Hepatocyte (in vitro differentiated cells): ENCODE results near the gene FLACC1. TPM values are rescaled to one million over a fixed set of nuclear protein-coding genes. Genes with fewer than 3 reads are reported as not detected.

Experiments used
- DNase-seq: peaks from one replicate; pipeline ENCODE4 v3.0.0-alpha.2; 2016; ENCODE audit warnings: low spot score
- H2AFZ ChIP-seq: fragments of 200-600 bp; sonication (generic); 2 replicates; pipeline ENCODE4 v1.6.0; 2016; ENCODE audit warnings: antibody characterized with exemption, mild to moderate bottlenecking
- H3K27ac ChIP-seq: fragments of 200-600 bp; sonication (generic); 2 replicates; pipeline ENCODE4 v1.5.1; 2016; ENCODE audit warnings: mild to moderate bottlenecking
- H3K27me3 ChIP-seq: fragments of 200-600 bp; sonication (generic); 2 replicates; pipeline ENCODE4 v1.6.1; 2016
- H3K36me3 ChIP-seq: fragments of 200-600 bp; sonication (generic); replicated peaks from 2 replicates; pipeline ENCODE4 v1.5.1; 2016; ENCODE audit warnings: low read depth; ENCODE audit not compliant: insufficient read depth
- H3K4me1 ChIP-seq: fragments of 200-600 bp; sonication (generic); 2 replicates; pipeline ENCODE4 v1.5.1; 2016; ENCODE audit warnings: mild to moderate bottlenecking, moderate library complexity; ENCODE audit not compliant: insufficient read depth
- H3K4me2 ChIP-seq: fragments of 200-600 bp; sonication (generic); 2 replicates; pipeline ENCODE4 v1.6.0; 2016
- H3K4me3 ChIP-seq: fragments of 200-600 bp; sonication (generic); 2 replicates; pipeline ENCODE4 v1.5.1; 2016; ENCODE audit warnings: mild to moderate bottlenecking
- H3K79me2 ChIP-seq: fragments of 200-600 bp; sonication (generic); 2 replicates; pipeline ENCODE4 v1.6.0; 2017; ENCODE audit warnings: mild to moderate bottlenecking
- H3K9me2 ChIP-seq: fragments of 200-600 bp; sonication (generic); replicated peaks from 2 replicates; pipeline ENCODE4 v1.6.0; 2017; ENCODE audit warnings: mild to moderate bottlenecking; ENCODE audit not compliant: insufficient read depth
- H3K9me3 ChIP-seq: fragments of 200-600 bp; sonication (generic); 2 replicates; pipeline ENCODE4 v1.5.1; 2016; ENCODE audit warnings: low read depth, mild to moderate bottlenecking
- H4K20me1 ChIP-seq: fragments of 200-600 bp; sonication (generic); 2 replicates; pipeline ENCODE4 v1.6.0; 2016; ENCODE audit warnings: mild to moderate bottlenecking; ENCODE audit not compliant: insufficient read depth, poor library complexity, severe bottlenecking
- CTCF ChIP-seq: fragments of 200-600 bp; sonication (generic); IDR thresholded peaks from 2 replicates; pipeline ENCODE4 v1.5.1; 2016; ENCODE audit warnings: antibody characterized with exemption, mild to moderate bottlenecking; ENCODE audit not compliant: poor library complexity
- EZH2 ChIP-seq: fragments of 200-600 bp; sonication (generic); IDR thresholded peaks from 2 replicates; pipeline ENCODE4 v1.6.1; 2016; ENCODE audit warnings: antibody characterized with exemption, mild to moderate bottlenecking, borderline replicate concordance
- EZH2phosphoT487 ChIP-seq: fragments of 200-600 bp; sonication (generic); IDR thresholded peaks from one replicate; pipeline ENCODE4 v1.6.1; 2018; ENCODE audit warnings: antibody characterized with exemption, mild to moderate bottlenecking, low read depth, moderate library complexity; ENCODE audit not compliant: unreplicated experiment, severe bottlenecking
- WGBS: methylation state at CpG from one replicate; pipeline ENCODE4 v1.1.6; 2016; ENCODE audit warnings: low lambda C conversion rate; ENCODE audit errors: missing lambda C conversion rate; 5-methylcytosine and 5-hydroxymethylcytosine counted together
- polyA plus RNA-seq: library from polyadenylated mRNA; unstranded; fragments of >200 nt; fragmentation: Nextera tagmentation; extraction: Ambion mirVana; gene quantifications from 2 replicates; pipeline ENCODE4 v1.2.1, GENCODE V29; 2016
- total RNA-seq: library from RNA; depleted of rRNA; stranded (reverse); fragments of >200 nt; gene quantifications from 2 replicates; pipeline ENCODE4 v1.2.3, GENCODE V29; 2014

The FLACC1 gene
- total and polyA plus RNA-seq, 2 experiments from 2014 or later: 0.34 to 0.80 TPM

- no peaks in the 10 kb centered on the region for H3K79me2 ChIP-seq
- TF ChIP-seq CTCF (no peak), EZH2 (no peak), EZH2phosphoT487 (no peak)
- H3K36me3 ChIP-seq: no peaks in the 10 kb centered on the region
- H3K9me2 ChIP-seq: no peaks in the 10 kb centered on the region
- no peak overlapping the region for H2AFZ ChIP-seq
- no peaks in the 10 kb centered on the region for H4K20me1 ChIP-seq
- DNase-seq: no peak
- no peak overlapping the region for H3K4me3 ChIP-seq
- 92% methylated on average over 4 of the region's 4 CpGs for WGBS
- H3K27ac ChIP-seq: no peak overlapping the region
- H3K4me1 ChIP-seq: no peaks in the 10 kb centered on the region
- no peaks in the 10 kb centered on the region for H3K27me3 ChIP-seq
- no peaks in the 10 kb centered on the region for H3K9me3 ChIP-seq
- no peak overlapping the region for H3K4me2 ChIP-seq
These were observed 3.1 kb upstream of the FLACC1 start for GRCh38 chr2:201360256-201360655.

- Histone ChIP-seq H2AFZ (no peak overlapping the region), H4K20me1 (no peaks in the 10 kb centered on the region), H3K27ac (no peak overlapping the region), H3K9me3 (no peaks in the 10 kb centered on the region), H3K9me2 (no peaks in the 10 kb centered on the region), H3K4me1 (no peaks in the 10 kb centered on the region), H3K27me3 (no peaks in the 10 kb centered on the region), H3K36me3 (no peaks in the 10 kb centered on the region), H3K79me2 (no peaks in the 10 kb centered on the region), H3K4me3 (no peak overlapping the region), H3K4me2 (no peak overlapping the region)
- over 99% methylated on average over 7 of the region's 7 CpGs for WGBS
- TF ChIP-seq EZH2phosphoT487 (no peak), EZH2 (no peak), CTCF (no peak)
- DNase-seq: no peak
These were observed 1.5 kb upstream of the FLACC1 start for GRCh38 chr2:201358684-201359083.

- 80% methylated on average over 1 of the region's 1 CpG for WGBS
- no peak overlapping the region for H3K4me3 ChIP-seq
- H3K9me3 ChIP-seq: no peaks in the 10 kb centered on the region
- DNase-seq: no peak
- H3K9me2 ChIP-seq: no peaks in the 10 kb centered on the region
- no peak overlapping the region for H2AFZ ChIP-seq
- H3K4me1 ChIP-seq: no peaks in the 10 kb centered on the region
- H3K27me3 ChIP-seq: no peaks in the 10 kb centered on the region
- H4K20me1 ChIP-seq: no peaks in the 10 kb centered on the region
- TF ChIP-seq CTCF (no peak), EZH2 (no peak), EZH2phosphoT487 (no peak)
- no peaks in the 10 kb centered on the region for H3K36me3 ChIP-seq
- no peak overlapping the region for H3K4me2 ChIP-seq
- no peaks in the 10 kb centered on the region for H3K79me2 ChIP-seq
- no peak overlapping the region for H3K27ac ChIP-seq
These were observed 4.0 kb downstream of the FLACC1 start for GRCh38 chr2:201353116-201353515.

- Histone ChIP-seq H3K4me1 (no peaks in the 10 kb centered on the region), H3K9me3 (no peaks in the 10 kb centered on the region), H3K27me3 (no peaks in the 10 kb centered on the region), H2AFZ (no peak overlapping the region), H3K79me2 (no peaks in the 10 kb centered on the region), H3K4me2 (no peak overlapping the region), H3K4me3 (no peak overlapping the region), H3K9me2 (no peaks in the 10 kb centered on the region), H4K20me1 (no peaks in the 10 kb centered on the region), H3K27ac (no peak overlapping the region), H3K36me3 (no peaks in the 10 kb centered on the region)
- DNase-seq: no peak
- 96% methylated on average over 4 of the region's 4 CpGs for WGBS
- TF ChIP-seq CTCF: no peak
- no peak for TF ChIP-seq EZH2phosphoT487
These were observed 6.3 kb downstream of the FLACC1 start for GRCh38 chr2:201350879-201351278.
